Stimulated activated naive B cell treated with anti-CD40 and anti-IgM and Interleukin-4, amounts not matched to agents 10 μg/mL and 1 μg/mL and 100 μg/mL, for 72 hours (primary cell): ENCODE data around the gene FCN3.
"Not testable (repeated sequence)": the region's sequence is repeated elsewhere in the genome, so short reads cannot be mapped to it uniquely, and the experiment has no call there.

Experiments
- ATAC-seq, 2 donors: fragments of 150-1000 bp; cut with Tn5 transposase; replicated peaks; 2 replicates each; pipeline ENCODE4 v1.10.0; 2021; ENCODE audit warnings: moderate library complexity in 1 of 2
- DNase-seq: peaks from one replicate; pipeline ENCODE4 v3.0.0; 2021
- H3K27ac Mint-ChIP-seq: one replicate; pipeline ENCODE4 v1.8.0; 2022; ENCODE audit warnings: mild to moderate bottlenecking, mixed read lengths
- H3K27me3 Mint-ChIP-seq, 2 donors: one replicate each; pipeline ENCODE4 v1.8.0; 2022; ENCODE audit warnings: mixed read lengths in 2 of 2
- H3K36me3 Mint-ChIP-seq, 2 donors: one replicate each; pipeline ENCODE4 v1.8.0; 2022; ENCODE audit warnings: mixed read lengths in 2 of 2, mild to moderate bottlenecking in 1 of 2
- H3K4me1 Mint-ChIP-seq, 2 donors: one replicate each; pipeline ENCODE4 v1.8.0; 2022; ENCODE audit warnings: mixed read lengths in 2 of 2, mild to moderate bottlenecking in 1 of 2
- H3K4me3 Mint-ChIP-seq, 2 donors: one replicate each; pipeline ENCODE4 v1.8.0; 2022; ENCODE audit warnings: mild to moderate bottlenecking in 2 of 2, mixed read lengths in 2 of 2, moderate library complexity in 1 of 2
- H3K9me3 Mint-ChIP-seq, 2 donors: one replicate each; pipeline ENCODE4 v1.8.0; 2022; ENCODE audit warnings: mixed read lengths in 2 of 2, mild to moderate bottlenecking in 1 of 2

Gene FCN3

GRCh38 chr1:27394282-27394658 is 19.6 kb upstream of the FCN3 start:
- peaks cover 19 to 38% of the 10 kb centered on the region in 2 donors for H3K4me1 Mint-ChIP-seq
- no peaks in the 10 kb centered on the region for H3K9me3 Mint-ChIP-seq
- no peaks in the 10 kb centered on the region for H3K36me3 Mint-ChIP-seq
- ATAC-seq (no peak), DNase-seq (no peak)
- H3K4me3 Mint-ChIP-seq, result no peak overlapping the region
- H3K27me3 Mint-ChIP-seq, result no peaks in the 10 kb centered on the region
- H3K27ac Mint-ChIP-seq, result no peak overlapping the region

GRCh38 chr1:27393641-27394281 is 19.1 kb upstream of the FCN3 start:
- no peaks in the 10 kb centered on the region for H3K36me3 Mint-ChIP-seq
- peaks cover 19 to 36% of the 10 kb centered on the region in 2 donors for H3K4me1 Mint-ChIP-seq
- H3K27me3 Mint-ChIP-seq, result no peaks in the 10 kb centered on the region
- no peak for ATAC-seq
- DNase-seq, result no peak
- H3K4me3 Mint-ChIP-seq, result peak overlapping the region; percentile 87 to 93
- no peaks in the 10 kb centered on the region for H3K9me3 Mint-ChIP-seq
- H3K27ac Mint-ChIP-seq, result no peak overlapping the region

- Mint-ChIP-seq H3K4me3 (peak overlapping the region; percentile 87 to 93), H3K27me3 (peaks cover 0 to 3% of the 10 kb centered on the region in 2 donors), H3K4me1 (peaks cover 23 to 38% of the 10 kb centered on the region in 2 donors), H3K36me3 (no peaks in the 10 kb centered on the region), H3K9me3 (no peaks in the 10 kb centered on the region), H3K27ac (peak overlapping the region; percentile 82)
- ATAC-seq, result peak in 1 of 2 donors; percentile 19
- DNase-seq, result no peak
These were observed 18.4 kb upstream of the FCN3 start for GRCh38 chr1:27392778-27393635.

GRCh38 chr1:27392096-27392777 is 17.6 kb upstream of the FCN3 start, which contains the start of gene GPR3:
TSS of gene GPR3 (plus strand) at chr1:27392622. CDS start at chr1:27393799, 1,177 bp downstream.
- Mint-ChIP-seq H3K4me3 (peak within 1 kb of the TSS; percentile 87 to 93), H3K27ac (peak within 1 kb of the TSS; percentile 96), H3K36me3 (no peaks in the 10 kb centered on the region), H3K27me3 (peaks cover 0 to 3% of the 10 kb centered on the region in 2 donors), H3K9me3 (no peaks in the 10 kb centered on the region), H3K4me1 (peaks cover 23 to 38% of the 10 kb centered on the region in 2 donors)
- DNase-seq, result peak; percentile 83
- peak; percentile 92 to 95 for ATAC-seq

GRCh38 chr1:27391511-27392095 is 17.0 kb upstream of the FCN3 start:
- no peak for ATAC-seq
- Mint-ChIP-seq H3K4me3 (peak overlapping the region; percentile 87 to 93), H3K36me3 (no peaks in the 10 kb centered on the region), H3K9me3 (no peaks in the 10 kb centered on the region), H3K27me3 (peaks cover 0 to 3% of the 10 kb centered on the region in 2 donors), H3K27ac (peak overlapping the region; percentile 96), H3K4me1 (peaks cover 23 to 38% of the 10 kb centered on the region in 2 donors)
- DNase-seq, result no peak

GRCh38 chr1:27388337-27389005 is 13.8 kb upstream of the FCN3 start:
- peak; percentile 54 for DNase-seq
- Mint-ChIP-seq H3K36me3 (no peaks in the 10 kb centered on the region), H3K9me3 (no peaks in the 10 kb centered on the region), H3K27me3 (peaks cover 3 to 7% of the 10 kb centered on the region in 2 donors), H3K4me3 (no peak overlapping the region), H3K4me1 (peaks cover 22 to 26% of the 10 kb centered on the region in 2 donors), H3K27ac (no peak overlapping the region)
- ATAC-seq, result no peak

- H3K27me3 Mint-ChIP-seq, H3K27ac Mint-ChIP-seq, H3K9me3 Mint-ChIP-seq, H3K36me3 Mint-ChIP-seq, ATAC-seq, DNase-seq, H3K4me3 Mint-ChIP-seq: not testable (repeated sequence)
- peaks cover 19 to 20% of the 10 kb centered on the region in 2 donors for H3K4me1 Mint-ChIP-seq
These were observed 10.2 kb upstream of the FCN3 start for GRCh38 chr1:27384797-27385196.

GRCh38 chr1:27383661-27384060 is 9.0 kb upstream of the FCN3 start:
- Mint-ChIP-seq H3K4me1 (peaks cover 18% of the 10 kb centered on the region in 2 donors), H3K27me3 (peaks cover 3 to 8% of the 10 kb centered on the region in 2 donors), H3K27ac (no peak overlapping the region), H3K36me3 (no peaks in the 10 kb centered on the region), H3K4me3 (no peak overlapping the region), H3K9me3 (no peaks in the 10 kb centered on the region)
- DNase-seq, result no peak
- ATAC-seq, result no peak

GRCh38 chr1:27383039-27383605 is 8.5 kb upstream of the FCN3 start, which contains the start of gene CD164L2:
TSS of gene CD164L2 (minus strand) at chr1:27383333. CDS start at chr1:27383239, 94 bp downstream.
- ATAC-seq, result peak; percentile 50 to 62

GRCh38 chr1:27381969-27382762 is 7.5 kb upstream of the FCN3 start:
- peaks cover 0 to 8% of the 10 kb centered on the region in 2 donors for H3K27me3 Mint-ChIP-seq
- no peak for DNase-seq
- no peak overlapping the region for H3K4me3 Mint-ChIP-seq
- H3K4me1 Mint-ChIP-seq, result peaks cover 14 to 15% of the 10 kb centered on the region in 2 donors
- ATAC-seq, result peak; percentile 73 to 82
- H3K36me3 Mint-ChIP-seq, result no peaks in the 10 kb centered on the region
- H3K27ac Mint-ChIP-seq, result peak overlapping the region; percentile 84
- no peaks in the 10 kb centered on the region for H3K9me3 Mint-ChIP-seq

More at GRCh38 chr1:27383039-27383605, 8.5 kb upstream of the FCN3 start, which contains the start of gene CD164L2:
- no peak within 1 kb of the TSS for H3K27ac Mint-ChIP-seq
- H3K9me3 Mint-ChIP-seq, result no peaks in the 10 kb centered on the region
- no peaks in the 10 kb centered on the region for H3K36me3 Mint-ChIP-seq
- DNase-seq, result no peak
- H3K4me3 Mint-ChIP-seq, result no peak within 1 kb of the TSS
- peaks cover 14 to 15% of the 10 kb centered on the region in 2 donors for H3K4me1 Mint-ChIP-seq
- H3K27me3 Mint-ChIP-seq, result peaks cover 0 to 8% of the 10 kb centered on the region in 2 donors

- Mint-ChIP-seq H3K4me3 (no peak overlapping the region), H3K4me1 (peaks cover 14 to 15% of the 10 kb centered on the region in 2 donors), H3K27ac (no peak overlapping the region), H3K27me3 (peaks cover 0 to 8% of the 10 kb centered on the region in 2 donors), H3K36me3 (no peaks in the 10 kb centered on the region), H3K9me3 (no peaks in the 10 kb centered on the region)
- ATAC-seq, result no peak
- DNase-seq, result no peak
These were observed 6.4 kb upstream of the FCN3 start for GRCh38 chr1:27380766-27381733.

GRCh38 chr1:27380224-27380623 is 5.6 kb upstream of the FCN3 start:
- no peaks in the 10 kb centered on the region for H3K9me3 Mint-ChIP-seq
- H3K4me1 Mint-ChIP-seq, result peaks cover 14 to 18% of the 10 kb centered on the region in 2 donors
- H3K4me3 Mint-ChIP-seq, result no peak overlapping the region
- peaks cover 0 to 8% of the 10 kb centered on the region in 2 donors for H3K27me3 Mint-ChIP-seq
- no peak overlapping the region for H3K27ac Mint-ChIP-seq
- no peak for ATAC-seq
- DNase-seq, result no peak
- no peaks in the 10 kb centered on the region for H3K36me3 Mint-ChIP-seq
